HEK293T (cell line): Measurements from ENCODE around the gene NFKBIE.
A peak's percentile ranks its signal among the peaks of the same experiment; 100 is the strongest.

Source experiments
- CTCF ChIA-PET: fragments of 350-600 bp; formaldehyde crosslinking; extraction: SDS; loops from one replicate; lab custom pipeline; 2021; ENCODE audit warnings: antibody characterized with exemption, inconsistent platforms; lab: Yijun Ruan, JAX
- POLR2A ChIA-PET: fragments of 350-600 bp; formaldehyde crosslinking; extraction: SDS; loops from one replicate; lab custom pipeline; 2020; ENCODE audit warnings: antibody characterized with exemption, inconsistent platforms; lab: Yijun Ruan, JAX
- DNase-seq: peaks from one replicate; pipeline ENCODE4 v3.0.0; 2012; ENCODE audit warnings: mixed read lengths; ENCODE audit errors: extremely low spot score
- ARNT ChIP-seq: fragments of 450-650 bp; IDR thresholded peaks from 2 replicates; pipeline ENCODE4 v1.6.1; 2017; ENCODE audit warnings: mild to moderate bottlenecking
- BHLHE40 ChIP-seq: fragments of 450-650 bp; IDR thresholded peaks from 2 replicates; pipeline ENCODE4 v1.6.1; 2016; ENCODE audit warnings: mild to moderate bottlenecking, moderate library complexity, borderline replicate concordance
- CTBP1 ChIP-seq: fragments of 450-650 bp; IDR thresholded peaks from 2 replicates; pipeline ENCODE4 v1.6.1; 2016; ENCODE audit warnings: borderline replicate concordance
- ELF4 ChIP-seq: fragments of 450-650 bp; IDR thresholded peaks from 2 replicates; pipeline ENCODE4 v1.6.1; 2017; ENCODE audit warnings: antibody characterized with exemption
- FOXA1 ChIP-seq: fragments of 450-650 bp; IDR thresholded peaks from 2 replicates; pipeline ENCODE4 v1.6.1; 2016; ENCODE audit warnings: mild to moderate bottlenecking
- FOXK2 ChIP-seq: fragments of 450-650 bp; IDR thresholded peaks from 2 replicates; pipeline ENCODE4 v1.6.1; 2016; ENCODE audit warnings: mild to moderate bottlenecking
- FOXM1 ChIP-seq: fragments of 450-650 bp; IDR thresholded peaks from 2 replicates; pipeline ENCODE4 v1.6.1; 2017; ENCODE audit warnings: mild to moderate bottlenecking, borderline replicate concordance
- HDGF ChIP-seq: fragments of 450-650 bp; IDR thresholded peaks from 2 replicates; pipeline ENCODE4 v1.6.1; 2017; ENCODE audit warnings: antibody characterized with exemption, borderline replicate concordance
- L3MBTL2 ChIP-seq: fragments of 450-650 bp; conservative IDR thresholded peaks from 2 replicates; pipeline ENCODE4 v1.6.1; 2016; ENCODE audit warnings: mild to moderate bottlenecking
- LEF1 ChIP-seq: fragments of 450-650 bp; IDR thresholded peaks from 2 replicates; pipeline ENCODE4 v1.6.1; 2017; ENCODE audit warnings: mild to moderate bottlenecking, borderline replicate concordance
- NFRKB ChIP-seq: fragments of 450-650 bp; IDR thresholded peaks from 2 replicates; pipeline ENCODE4 v1.6.1; 2016; ENCODE audit warnings: mild to moderate bottlenecking, moderate library complexity
- PKNOX1 ChIP-seq: fragments of 450-650 bp; IDR thresholded peaks from 2 replicates; pipeline ENCODE4 v1.6.1; 2016
- SP1 ChIP-seq: fragments of 450-650 bp; IDR thresholded peaks from 2 replicates; pipeline ENCODE4 v1.6.1; 2017
- SUZ12 ChIP-seq: fragments of 450-650 bp; IDR thresholded peaks from 2 replicates; pipeline ENCODE4 v1.6.1; 2016; ENCODE audit warnings: mild to moderate bottlenecking
- TARDBP ChIP-seq: fragments of 450-650 bp; IDR thresholded peaks from 2 replicates; pipeline ENCODE4 v1.6.1; 2016
- ZNF384 ChIP-seq: fragments of 450-650 bp; IDR thresholded peaks from 2 replicates; pipeline ENCODE4 v1.6.1; 2016

Gene NFKBIE

GRCh38 chr6:44237021-44237812, 28.1 kb downstream of the NFKBIE start:
- TF ChIP-seq FOXA1 (no peak), ZNF384 (no peak), FOXM1 (no peak), NFRKB (no peak), BHLHE40 (no peak)
- CTCF ChIA-PET = interaction anchor here (0.7 to 1.7 kb wide), 10 partner anchors 9 to 203 kb away, joined by 3 to 11 read pairs (median 6); partner anchors contain the start of genes HSP90AB1, SLC29A1 and SLC35B2
- POLR2A ChIA-PET = interaction anchor here (0.6 to 5.6 kb wide), 8 partner anchors 10 to 68 kb away, joined by 4 to 49 read pairs (median 4); partner anchors contain the start of genes HSP90AB1, SLC29A1 and SLC35B2
- peak; percentile 67 for DNase-seq

GRCh38 chr6:44235891-44236516, 29.3 kb downstream of the NFKBIE start:
- CTCF ChIA-PET = interaction anchor here (0.7 to 3.2 kb wide), 8 partner anchors 8 to 64 kb away, joined by 3 to 15 read pairs (median 6); partner anchors contain the start of genes HSP90AB1, SLC29A1 and SLC35B2
- DNase-seq = no peak
- no peak for TF ChIP-seq LEF1
- no peak for TF ChIP-seq ELF4
- TF ChIP-seq FOXM1 = no peak
- TF ChIP-seq SUZ12 = no peak
- TF ChIP-seq FOXA1 = no peak
- TF ChIP-seq BHLHE40 = no peak
- no peak for TF ChIP-seq TARDBP
- no peak for TF ChIP-seq SP1
- TF ChIP-seq CTBP1 = no peak
- TF ChIP-seq HDGF = no peak
- no peak for TF ChIP-seq PKNOX1
- no peak for TF ChIP-seq NFRKB
- TF ChIP-seq ARNT = no peak
- TF ChIP-seq ZNF384 = no peak
- TF ChIP-seq L3MBTL2 = no peak
- POLR2A ChIA-PET = interaction anchor here (0.7 to 5.6 kb wide), 5 partner anchors 10 to 21 kb away, joined by 3 to 49 read pairs (median 6); partner anchors contain the start of genes HSP90AB1, SLC29A1 and SLC35B2

GRCh38 chr6:44235269-44235668, 30.1 kb downstream of the NFKBIE start:
- TF ChIP-seq HDGF (no peak), CTBP1 (no peak), FOXM1 (no peak), L3MBTL2 (no peak), NFRKB (no peak), BHLHE40 (no peak), LEF1 (no peak), ZNF384 (no peak), FOXA1 (no peak), SUZ12 (no peak), PKNOX1 (no peak), ELF4 (no peak), FOXK2 (no peak), SP1 (no peak), TARDBP (no peak), ARNT (no peak)
- ChIA-PET POLR2A (interaction anchor here (1.0 to 5.6 kb wide), 4 partner anchors 10 to 16 kb away, joined by 3 to 49 read pairs (median 4); partner anchors contain the start of genes HSP90AB1 and SLC29A1), CTCF (interaction anchor here (0.7 to 3.2 kb wide), 11 partner anchors 8 to 124 kb away, joined by 3 to 15 read pairs (median 4); partner anchors contain the start of gene SLC29A1)
- no peak for DNase-seq

GRCh38 chr6:44234101-44235025, 31.0 kb downstream of the NFKBIE start:
- POLR2A ChIA-PET = interaction anchor here (1.0 to 5.6 kb wide), 5 partner anchors 9 to 61 kb away, joined by 3 to 49 read pairs (median 3); partner anchors contain the start of genes HSP90AB1 and SLC29A1
- CTCF ChIA-PET = interaction anchor here (0.6 to 3.2 kb wide), 13 partner anchors 8 to 123 kb away, joined by 3 to 15 read pairs (median 4); partner anchors contain the start of gene SLC29A1
- peak; percentile 64 for DNase-seq
- TF ChIP-seq ARNT (no peak), PKNOX1 (no peak), NFRKB (no peak), SUZ12 (no peak), FOXK2 (no peak), BHLHE40 (no peak), ZNF384 (no peak), ELF4 (no peak), CTBP1 (no peak), TARDBP (no peak), SP1 (no peak), L3MBTL2 (no peak), HDGF (no peak), FOXM1 (no peak), FOXA1 (no peak), LEF1 (no peak)
